ENCODE data around the gene CNN3.

The CNN3 gene

DNA sequence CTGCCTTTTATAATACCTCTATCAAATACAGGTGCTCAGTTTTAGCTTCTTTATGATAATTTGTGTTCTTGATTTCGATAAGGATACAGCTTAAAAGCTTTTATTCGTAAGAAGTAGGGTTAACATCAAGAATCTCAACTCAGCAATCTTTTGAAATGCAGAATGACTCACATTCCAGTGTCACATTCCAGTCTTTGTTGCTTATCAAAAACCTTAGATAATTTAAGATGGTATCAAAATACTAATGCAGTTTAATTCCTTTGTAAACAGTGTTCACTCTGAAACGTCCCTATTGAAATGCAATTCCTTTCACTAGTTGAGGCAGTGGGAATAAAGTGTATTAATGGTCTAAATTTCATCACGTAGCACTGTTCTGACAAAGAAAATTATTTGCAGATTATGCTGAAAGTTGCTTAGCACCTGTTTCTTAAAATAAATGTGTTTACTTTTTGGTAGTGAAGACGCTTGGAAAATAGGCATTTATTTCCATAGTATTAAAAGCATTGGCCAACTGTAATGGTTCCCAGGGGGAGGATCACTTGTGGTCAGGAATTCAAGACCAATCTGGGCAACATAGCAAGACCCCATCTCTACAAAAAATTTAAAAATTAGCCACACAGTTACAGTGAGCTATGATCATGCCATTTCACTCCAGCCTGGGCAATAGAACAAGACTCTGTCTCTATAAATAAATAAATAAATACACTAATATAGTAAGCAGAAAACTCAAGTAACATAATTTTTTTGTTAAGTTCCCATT, 10.1 kb upstream of the CNN3 start:
- no peaks in the 10 kb centered on the region for H3K36me3 Mint-ChIP-seq
- CTCF ChIA-PET = no interaction called here

DNA sequence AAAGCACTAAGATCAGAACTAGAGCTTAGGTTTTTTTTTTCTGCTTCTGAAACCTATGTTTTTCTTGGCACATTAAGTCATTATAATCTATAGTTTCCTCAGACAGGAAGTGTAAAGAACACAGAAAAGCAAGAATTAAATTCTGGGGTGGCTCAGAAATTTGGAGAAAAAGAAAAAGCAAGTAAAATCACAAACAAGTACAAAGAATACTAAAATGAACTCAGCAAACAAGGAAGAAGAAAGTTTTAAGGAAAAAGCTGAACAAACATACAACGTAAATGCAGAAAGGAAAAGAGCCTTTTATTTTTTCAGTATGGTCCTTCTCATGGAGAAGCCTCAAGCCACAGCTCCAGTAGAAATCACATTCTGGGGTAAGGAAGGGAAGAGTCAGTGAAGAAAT, 8.6 kb upstream of the CNN3 start:
- peaks cover 5% of the 10 kb centered on the region for H3K4me1 Mint-ChIP-seq
- H3K27ac Mint-ChIP-seq = no peak overlapping the region
- H3K9me3 Mint-ChIP-seq = no peaks in the 10 kb centered on the region
- DNase-seq = no peak
- no peaks in the 10 kb centered on the region for H3K36me3 Mint-ChIP-seq
- peaks cover 14% of the 10 kb centered on the region for H3K27me3 Mint-ChIP-seq
- no peak overlapping the region for H3K4me3 Mint-ChIP-seq
- CTCF ChIA-PET = no interaction called here

More for the DNA sequence above, 10.1 kb upstream of the CNN3 start:
- Mint-ChIP-seq H3K27me3 (peaks cover 18% of the 10 kb centered on the region), H3K4me1 (peaks cover 5% of the 10 kb centered on the region), H3K9me3 (no peaks in the 10 kb centered on the region), H3K27ac (no peak overlapping the region), H3K4me3 (no peak overlapping the region)
- no peak for DNase-seq

DNA sequence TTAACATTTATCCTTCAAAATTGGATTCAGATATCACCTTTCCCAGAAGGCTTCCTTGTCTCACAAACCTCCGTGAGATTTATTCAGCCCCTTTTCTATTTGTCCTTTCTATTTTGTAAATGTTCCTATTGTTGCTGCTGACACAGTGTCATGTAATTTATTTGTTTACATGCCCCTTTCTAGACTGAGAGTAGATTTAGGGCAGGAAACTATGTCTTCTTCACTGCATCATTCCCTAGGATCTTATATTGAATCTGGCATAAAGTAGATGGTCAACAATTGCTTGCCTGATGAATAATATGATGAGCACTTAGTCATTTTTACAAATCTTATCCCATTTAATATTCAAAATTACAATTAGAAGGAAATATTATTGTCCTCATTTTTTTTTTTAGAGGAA, 8.1 kb upstream of the CNN3 start:
- Mint-ChIP-seq H3K27me3 (peaks cover 14% of the 10 kb centered on the region), H3K9me3 (no peaks in the 10 kb centered on the region), H3K27ac (no peak overlapping the region), H3K4me3 (no peak overlapping the region), H3K4me1 (peaks cover 5% of the 10 kb centered on the region), H3K36me3 (no peaks in the 10 kb centered on the region)
- CTCF ChIA-PET = no interaction called here
- DNase-seq = no peak

DNA sequence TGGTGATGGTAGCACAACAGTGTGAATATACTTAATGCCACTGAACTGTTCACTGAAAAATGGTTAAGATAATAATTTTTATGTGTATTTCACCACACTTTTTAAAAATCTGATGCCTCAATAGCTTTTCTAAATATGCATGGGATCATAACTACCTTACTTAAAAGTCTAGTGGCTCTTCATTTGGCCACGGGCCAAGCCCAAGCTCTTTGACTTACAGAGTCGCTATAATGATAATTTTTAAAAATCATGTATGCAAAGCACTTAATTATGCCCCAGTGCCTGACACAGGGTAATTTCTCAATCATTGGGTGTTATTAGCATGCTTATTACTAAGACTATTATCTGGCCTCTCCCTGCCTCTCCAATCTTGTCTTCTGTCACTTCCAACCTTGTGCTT, 7.6 kb upstream of the CNN3 start:
- Mint-ChIP-seq H3K4me3 (no peak overlapping the region), H3K27ac (no peak overlapping the region), H3K36me3 (no peaks in the 10 kb centered on the region), H3K4me1 (peaks cover 5% of the 10 kb centered on the region), H3K27me3 (peaks cover 17% of the 10 kb centered on the region), H3K9me3 (no peaks in the 10 kb centered on the region)
- CTCF ChIA-PET = no interaction called here
- no peak for DNase-seq

DNA sequence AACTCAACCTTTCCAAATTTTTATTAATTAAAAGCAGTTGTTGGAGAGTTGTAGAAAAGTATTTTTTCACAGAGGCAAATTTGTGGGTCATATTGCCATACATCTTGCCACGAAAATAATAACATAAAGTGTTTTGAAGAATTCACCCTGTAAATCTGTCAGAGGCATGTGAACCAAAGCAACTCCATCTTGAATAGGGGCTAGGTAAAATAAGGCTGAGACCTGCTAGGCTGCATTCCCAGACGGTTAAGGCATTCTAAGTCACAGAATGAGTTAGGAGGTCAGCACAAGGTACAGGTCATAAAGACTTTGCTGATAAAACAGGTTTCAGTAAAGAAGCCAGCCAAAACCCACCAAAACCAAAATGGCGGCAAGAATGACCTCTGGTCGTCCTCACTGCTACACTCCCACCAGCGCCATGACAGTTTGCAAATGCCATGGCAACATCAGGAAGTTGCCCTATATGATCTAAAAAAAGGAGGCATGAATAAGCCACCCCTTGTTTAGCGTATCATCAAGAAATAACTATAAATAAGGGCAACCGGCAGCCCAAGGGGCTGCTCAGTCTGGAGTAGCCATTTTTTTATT, 4.4 kb upstream of the CNN3 start:
- no peaks in the 10 kb centered on the region for H3K9me3 Mint-ChIP-seq
- H3K4me1 Mint-ChIP-seq = peaks cover 8% of the 10 kb centered on the region
- H3K27ac Mint-ChIP-seq = no peak overlapping the region
- H3K27me3 Mint-ChIP-seq = peaks cover 38% of the 10 kb centered on the region
- CTCF ChIA-PET = no interaction called here
- H3K36me3 Mint-ChIP-seq = no peaks in the 10 kb centered on the region
- no peak for DNase-seq
- no peak overlapping the region for H3K4me3 Mint-ChIP-seq

DNA sequence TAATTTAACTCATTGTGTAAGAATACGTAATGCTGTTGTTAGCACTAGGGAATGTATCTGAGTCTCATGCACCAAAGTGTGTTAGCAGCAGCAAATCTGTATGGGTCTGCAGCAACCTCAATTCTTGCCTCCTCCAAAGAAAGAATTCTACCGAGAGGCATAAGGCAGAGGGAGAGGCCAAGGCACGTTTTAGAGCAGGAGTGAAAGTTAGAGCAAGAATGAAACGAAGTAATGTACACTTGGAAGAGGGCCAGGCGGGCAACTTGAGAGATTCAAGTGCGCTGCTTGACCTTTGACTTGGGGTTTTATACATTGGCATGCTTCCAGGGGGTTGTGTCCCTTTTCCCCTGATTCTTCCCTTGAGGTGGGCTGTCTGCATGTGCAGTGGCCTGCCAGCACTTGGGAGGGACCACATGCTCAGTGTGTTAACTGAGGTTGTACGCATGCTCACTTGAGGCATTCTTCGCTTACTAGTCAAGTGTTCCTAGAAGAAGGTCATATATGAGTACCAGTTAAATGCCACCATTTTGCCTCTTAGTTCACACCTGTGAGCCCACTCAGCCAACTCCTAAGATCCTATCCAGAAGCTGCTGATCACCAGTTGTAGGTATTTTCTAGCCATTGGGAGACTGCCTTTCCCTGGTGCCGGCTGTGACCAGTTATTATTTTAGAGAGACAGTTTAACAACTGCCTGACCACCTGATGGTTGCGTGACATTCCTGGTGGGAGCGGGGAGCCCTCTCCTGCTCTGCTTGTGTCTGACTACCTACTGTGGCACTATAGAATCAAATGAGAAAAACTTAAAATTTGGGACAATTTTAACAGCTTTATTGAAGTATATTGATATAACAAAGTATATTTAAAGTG, 2.7 kb upstream of the CNN3 start:
- CTCF ChIA-PET = no interaction called here
- no peak overlapping the region for H3K4me3 Mint-ChIP-seq
- DNase-seq = no peak
- H3K9me3 Mint-ChIP-seq = no peaks in the 10 kb centered on the region
- peaks cover 47% of the 10 kb centered on the region for H3K27me3 Mint-ChIP-seq
- H3K27ac Mint-ChIP-seq = no peak overlapping the region
- peaks cover 15% of the 10 kb centered on the region for H3K4me1 Mint-ChIP-seq
- peaks cover 2% of the 10 kb centered on the region for H3K36me3 Mint-ChIP-seq

DNA sequence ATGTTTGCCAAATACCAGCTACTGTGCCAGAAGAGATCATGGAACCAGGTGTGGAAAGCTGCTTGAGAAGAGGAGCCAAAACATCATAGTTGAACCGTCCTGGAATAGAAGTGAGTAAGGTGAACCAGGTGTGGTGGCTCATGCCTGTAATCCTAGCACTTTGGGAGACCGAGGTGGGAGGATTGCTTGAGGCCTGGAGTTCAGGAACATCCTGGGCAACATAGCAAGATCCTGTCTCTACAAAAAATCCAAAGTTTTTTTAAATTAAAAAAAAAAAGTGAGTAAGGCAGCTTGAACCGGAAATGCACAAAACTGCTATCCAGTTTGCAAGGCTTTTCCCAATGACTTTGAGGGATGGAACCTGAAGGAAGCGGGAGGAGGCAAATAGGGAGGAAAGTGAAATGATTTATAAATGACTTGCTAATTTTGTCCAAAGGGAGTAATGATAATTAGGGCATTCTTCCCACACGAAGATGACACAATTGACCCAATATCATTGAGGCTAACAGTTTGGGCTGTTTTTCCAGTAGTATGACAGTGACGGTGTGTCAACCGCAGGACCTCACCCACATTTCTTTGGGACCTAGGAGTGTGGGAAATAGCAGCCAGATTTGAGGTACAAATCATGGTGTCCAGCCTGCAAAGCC, 1.5 kb upstream of the CNN3 start:
- H3K9me3 Mint-ChIP-seq = no peaks in the 10 kb centered on the region
- CTCF ChIA-PET = interaction anchor here (0.9 kb wide), 1 partner anchor 8 kb away, joined by 4 read pairs; no protein-coding TSS in a partner anchor
- H3K4me3 Mint-ChIP-seq = no peak overlapping the region
- H3K4me1 Mint-ChIP-seq = peaks cover 18% of the 10 kb centered on the region
- no peak for DNase-seq
- peaks cover 2% of the 10 kb centered on the region for H3K36me3 Mint-ChIP-seq
- H3K27ac Mint-ChIP-seq = no peak overlapping the region
- peaks cover 53% of the 10 kb centered on the region for H3K27me3 Mint-ChIP-seq

DNA sequence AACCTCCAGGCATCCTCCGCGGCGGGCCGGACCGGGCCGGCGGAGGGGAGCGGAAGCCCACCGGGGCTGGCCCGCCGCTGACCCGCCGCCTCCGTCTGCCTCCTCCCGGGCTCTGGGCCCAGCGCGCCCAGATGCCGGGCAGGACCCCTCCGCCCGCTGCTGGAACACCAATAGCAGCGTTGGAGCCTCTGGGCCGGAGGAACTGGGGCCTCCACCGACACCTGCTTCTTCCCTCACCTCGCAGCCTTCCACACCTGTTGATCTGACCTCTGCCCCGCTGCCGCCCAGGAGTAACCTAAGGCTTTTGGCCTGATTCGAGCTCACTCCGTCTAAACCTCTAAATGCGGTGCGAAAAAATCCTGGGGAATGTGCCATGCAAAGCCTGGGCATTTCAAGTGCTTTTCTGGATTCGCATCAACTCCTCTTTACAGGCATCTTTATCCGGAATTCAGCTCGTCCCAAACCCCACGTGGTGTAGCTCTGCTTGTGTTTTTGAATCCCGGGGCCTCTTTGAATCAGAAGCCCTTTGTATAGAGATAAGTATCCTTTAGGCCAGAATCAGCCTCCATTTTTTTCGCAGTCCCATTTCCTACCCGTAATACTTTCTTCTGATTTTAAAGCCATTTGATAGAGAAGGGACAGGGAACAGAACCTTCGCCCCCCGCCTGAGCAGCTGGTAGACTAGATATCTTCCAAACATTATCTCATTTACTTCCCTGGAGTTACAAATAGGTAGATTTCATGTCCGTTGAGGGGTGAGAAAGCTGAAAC, 680 bp upstream of the CNN3 start:
- Mint-ChIP-seq H3K4me3 (peak overlapping the region; percentile 68), H3K4me1 (peaks cover 22% of the 10 kb centered on the region), H3K27ac (no peak overlapping the region), H3K9me3 (no peaks in the 10 kb centered on the region), H3K36me3 (peaks cover 2% of the 10 kb centered on the region), H3K27me3 (peaks cover 49% of the 10 kb centered on the region)
- DNase-seq = no peak
- CTCF ChIA-PET = interaction anchor here (0.9 kb wide), 1 partner anchor 8 kb away, joined by 4 read pairs; no protein-coding TSS in a partner anchor

DNA sequence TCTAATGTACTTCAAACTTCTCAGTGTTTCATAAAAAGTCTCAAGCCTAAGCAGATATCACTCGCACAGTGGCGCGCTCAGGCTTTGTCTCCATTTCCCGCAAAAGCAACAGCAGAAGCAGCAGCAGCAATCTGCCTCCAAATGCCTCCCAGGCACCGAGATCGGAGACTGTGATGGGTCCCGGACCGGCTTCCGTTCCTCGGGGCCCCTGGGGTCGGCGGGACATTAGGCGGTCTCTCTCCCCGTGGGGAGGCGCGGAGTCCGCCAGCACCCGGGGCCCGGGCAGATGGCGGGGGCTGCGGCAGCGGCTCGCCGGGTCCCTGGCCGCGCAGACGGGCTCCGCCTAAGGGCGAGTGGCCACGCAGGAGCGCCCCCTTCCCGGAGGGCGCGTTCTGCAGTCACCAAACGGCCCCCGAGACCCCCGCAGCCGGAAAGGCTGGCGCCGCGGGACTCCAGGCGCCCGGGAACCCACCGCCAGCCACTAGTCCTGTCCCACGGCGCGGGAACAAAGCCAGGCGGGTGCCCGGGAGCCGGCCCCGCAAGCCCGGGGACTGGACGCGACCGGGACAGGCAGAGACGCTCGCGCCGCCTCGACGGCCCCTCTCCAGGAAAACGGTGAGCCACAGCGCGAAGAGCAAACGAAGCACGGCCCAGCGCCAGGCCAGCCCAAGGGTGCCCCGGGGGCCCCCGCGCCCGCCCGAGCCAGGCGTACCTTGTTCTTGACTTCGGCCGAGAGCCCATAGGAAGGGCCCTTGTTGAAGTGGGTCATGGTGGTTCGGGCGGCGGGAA, 590 bp downstream of the CNN3 start:
- CTCF ChIA-PET = no interaction called here
- Mint-ChIP-seq H3K27me3 (peaks cover 49% of the 10 kb centered on the region), H3K9me3 (no peaks in the 10 kb centered on the region), H3K4me3 (peak overlapping the region; percentile 81), H3K27ac (no peak overlapping the region), H3K36me3 (peaks cover 2% of the 10 kb centered on the region), H3K4me1 (peaks cover 22% of the 10 kb centered on the region)
- peak; percentile 46 for DNase-seq

DNA sequence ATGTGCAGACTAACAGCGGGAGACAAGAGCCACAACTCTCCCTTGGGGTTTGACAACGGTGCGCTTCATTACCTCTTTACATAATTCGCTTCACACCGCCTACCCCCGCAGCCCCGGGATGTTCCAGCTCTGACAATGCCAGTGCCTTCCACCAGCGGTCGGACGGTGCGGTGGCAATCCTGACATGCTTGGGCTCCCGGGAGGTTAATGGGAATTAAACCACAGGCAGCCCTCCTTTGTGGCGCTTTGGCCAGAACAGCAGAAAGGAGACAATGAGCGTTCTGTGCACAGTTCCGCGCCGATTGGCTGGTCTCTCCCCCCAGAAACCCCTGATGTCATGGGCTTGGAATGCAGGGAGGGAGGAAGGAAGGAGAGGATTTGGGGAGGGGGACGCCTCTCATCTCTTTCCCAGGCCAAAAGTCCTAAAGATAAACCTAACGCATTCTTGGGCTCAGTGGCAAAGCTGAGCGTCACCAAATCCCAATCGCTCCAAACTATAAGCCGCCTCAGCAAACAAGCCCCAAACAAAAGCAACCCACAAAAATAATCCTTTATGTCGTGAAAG, 1.3 kb downstream of the CNN3 start:
- DNase-seq = peak; percentile 20
- peak overlapping the region; percentile 81 for H3K4me3 Mint-ChIP-seq
- H3K36me3 Mint-ChIP-seq = peaks cover 2% of the 10 kb centered on the region
- CTCF ChIA-PET = interaction anchor here (1.3 kb wide), 1 partner anchor 118 kb away, joined by 3 read pairs; no protein-coding TSS in a partner anchor
- no peak overlapping the region for H3K27ac Mint-ChIP-seq
- peaks cover 22% of the 10 kb centered on the region for H3K4me1 Mint-ChIP-seq
- H3K27me3 Mint-ChIP-seq = peaks cover 53% of the 10 kb centered on the region
- no peaks in the 10 kb centered on the region for H3K9me3 Mint-ChIP-seq

DNA sequence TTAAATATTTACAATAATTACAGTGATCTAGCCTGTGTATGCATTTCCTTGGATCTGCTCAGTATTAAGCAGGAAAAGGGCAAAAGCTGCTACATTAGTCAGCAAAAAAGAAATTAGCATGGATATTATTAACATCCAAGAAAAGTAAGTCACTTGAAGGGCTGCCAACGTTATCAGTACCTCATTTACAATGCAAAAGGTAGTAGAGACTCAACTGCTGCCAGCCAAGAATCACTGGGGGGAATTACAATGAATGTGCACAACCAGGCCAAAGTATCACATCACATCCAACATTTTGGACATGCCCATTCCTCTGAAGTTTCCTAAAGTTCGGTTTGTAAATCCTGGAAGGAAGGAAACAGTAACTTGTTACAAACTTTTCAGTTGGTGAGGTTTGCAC, 1.9 kb downstream of the CNN3 start:
- Mint-ChIP-seq H3K4me3 (peak overlapping the region; percentile 81), H3K27ac (no peak overlapping the region), H3K9me3 (no peaks in the 10 kb centered on the region), H3K36me3 (peaks cover 2% of the 10 kb centered on the region), H3K4me1 (peaks cover 22% of the 10 kb centered on the region), H3K27me3 (peaks cover 53% of the 10 kb centered on the region)
- CTCF ChIA-PET = interaction anchor here (1.3 to 1.6 kb wide), 2 partner anchors 117 to 118 kb away, joined by 3 to 4 read pairs; no protein-coding TSS in a partner anchor
- no peak for DNase-seq

DNA sequence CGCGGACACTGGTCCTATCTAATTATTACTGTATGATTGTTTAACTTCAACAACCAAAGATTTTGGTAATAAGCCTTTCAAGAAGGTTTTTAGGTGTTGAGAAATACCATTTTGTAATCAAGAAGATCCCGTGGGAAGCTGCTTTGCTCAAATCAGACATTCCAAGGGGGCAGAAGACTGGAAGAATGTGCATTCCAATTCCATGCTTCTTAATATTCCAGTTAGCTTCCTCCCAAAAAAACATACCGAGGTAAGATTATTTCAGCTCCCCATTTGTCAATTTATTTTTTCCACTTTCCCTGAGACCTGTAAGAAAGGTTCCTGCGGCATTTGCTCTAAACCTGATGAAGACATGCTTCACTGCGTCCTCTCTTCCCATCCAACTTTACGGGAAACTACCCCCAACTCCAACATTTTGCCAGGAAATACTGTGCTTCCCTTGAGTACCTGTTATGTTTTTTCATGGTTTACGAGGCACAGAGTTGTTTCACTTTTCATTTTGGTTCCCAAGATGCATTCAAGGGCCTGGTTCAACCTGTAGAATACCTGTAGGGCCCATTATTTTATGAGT, 4.1 kb downstream of the CNN3 start:
- Mint-ChIP-seq H3K9me3 (no peaks in the 10 kb centered on the region), H3K27ac (no peak overlapping the region), H3K36me3 (peaks cover 2% of the 10 kb centered on the region), H3K4me3 (no peak overlapping the region), H3K27me3 (peaks cover 36% of the 10 kb centered on the region), H3K4me1 (peaks cover 22% of the 10 kb centered on the region)
- CTCF ChIA-PET = no interaction called here
- no peak for DNase-seq
